Activated T-cell treated with anti-CD3 and anti-CD28 coated beads, Interleukin-2, amount 50 U/mL, for 48 hours (primary cell): ENCODE results near the gene EML4.
A peak's percentile ranks its signal among the peaks of the same experiment; 100 is the strongest.
"Not testable (repeated sequence)": the region's sequence is repeated elsewhere in the genome, so short reads cannot be mapped to it uniquely, and the experiment has no call there.

Source experiments
- DNase-seq, 2 experiments: peaks; one replicate each; pipeline ENCODE4 v3.0.0-alpha.2; 2020

EML4 gene, protein sequence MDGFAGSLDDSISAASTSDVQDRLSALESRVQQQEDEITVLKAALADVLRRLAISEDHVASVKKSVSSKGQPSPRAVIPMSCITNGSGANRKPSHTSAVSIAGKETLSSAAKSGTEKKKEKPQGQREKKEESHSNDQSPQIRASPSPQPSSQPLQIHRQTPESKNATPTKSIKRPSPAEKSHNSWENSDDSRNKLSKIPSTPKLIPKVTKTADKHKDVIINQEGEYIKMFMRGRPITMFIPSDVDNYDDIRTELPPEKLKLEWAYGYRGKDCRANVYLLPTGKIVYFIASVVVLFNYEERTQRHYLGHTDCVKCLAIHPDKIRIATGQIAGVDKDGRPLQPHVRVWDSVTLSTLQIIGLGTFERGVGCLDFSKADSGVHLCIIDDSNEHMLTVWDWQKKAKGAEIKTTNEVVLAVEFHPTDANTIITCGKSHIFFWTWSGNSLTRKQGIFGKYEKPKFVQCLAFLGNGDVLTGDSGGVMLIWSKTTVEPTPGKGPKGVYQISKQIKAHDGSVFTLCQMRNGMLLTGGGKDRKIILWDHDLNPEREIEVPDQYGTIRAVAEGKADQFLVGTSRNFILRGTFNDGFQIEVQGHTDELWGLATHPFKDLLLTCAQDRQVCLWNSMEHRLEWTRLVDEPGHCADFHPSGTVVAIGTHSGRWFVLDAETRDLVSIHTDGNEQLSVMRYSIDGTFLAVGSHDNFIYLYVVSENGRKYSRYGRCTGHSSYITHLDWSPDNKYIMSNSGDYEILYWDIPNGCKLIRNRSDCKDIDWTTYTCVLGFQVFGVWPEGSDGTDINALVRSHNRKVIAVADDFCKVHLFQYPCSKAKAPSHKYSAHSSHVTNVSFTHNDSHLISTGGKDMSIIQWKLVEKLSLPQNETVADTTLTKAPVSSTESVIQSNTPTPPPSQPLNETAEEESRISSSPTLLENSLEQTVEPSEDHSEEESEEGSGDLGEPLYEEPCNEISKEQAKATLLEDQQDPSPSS

GRCh38 chr2:42169100-42169873, at the start of gene EML4:
EML4 (plus strand) TSS chr2:42169353; CDS start chr2:42169612, 259 bp downstream.
- DNase-seq = peak; percentile 96 to 97

DNA sequence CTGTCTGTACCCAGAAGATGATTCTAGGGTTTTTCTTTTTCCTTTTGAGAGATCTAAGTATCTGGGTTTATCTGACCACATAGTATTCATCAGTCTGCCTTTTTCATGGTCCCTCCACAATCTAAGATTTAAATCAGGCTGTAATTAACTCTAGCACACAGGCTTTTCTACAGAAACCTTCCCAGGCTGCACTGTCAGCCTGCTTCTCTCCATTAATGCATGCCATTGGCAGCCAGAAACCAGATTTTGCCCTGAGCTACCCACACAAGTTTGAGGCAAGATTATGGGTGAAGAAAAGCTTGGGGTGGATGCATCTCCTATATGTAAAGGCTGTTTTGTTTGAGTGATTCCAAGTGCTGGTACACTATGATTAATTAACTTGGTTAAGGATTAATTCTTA, 45.7 kb upstream of the EML4 start:
- no peak for DNase-seq

- DNase-seq = no peak
Observed at GRCh38 chr2:42124011-42124785, 45.0 kb upstream of the EML4 start.

- no peak for DNase-seq
Observed at GRCh38 chr2:42125841-42126594, 43.1 kb upstream of the EML4 start.

DNA sequence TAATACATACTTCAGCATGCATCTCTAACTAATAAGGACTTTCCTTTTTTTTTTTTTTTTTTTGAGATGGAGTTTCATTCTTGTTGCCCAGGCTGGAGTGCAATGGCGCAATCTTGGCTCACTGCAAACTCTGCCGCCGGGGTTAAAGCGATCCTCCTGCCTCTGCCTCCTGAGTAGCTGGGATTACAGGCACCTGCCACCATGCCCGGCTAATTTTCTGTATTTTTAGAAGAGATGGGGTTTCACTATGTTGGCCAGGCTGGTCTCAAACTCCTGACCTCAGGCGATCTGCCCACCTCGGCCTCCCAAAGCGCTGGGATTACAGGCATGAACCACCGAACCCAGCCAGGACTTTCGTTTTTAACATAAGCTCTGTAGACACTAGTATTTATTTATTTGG, 42.3 kb upstream of the EML4 start:
- not testable (repeated sequence) for DNase-seq

- DNase-seq = no peak
Observed at GRCh38 chr2:42127425-42128424, 41.4 kb upstream of the EML4 start.

- no peak for DNase-seq
Observed at GRCh38 chr2:42128721-42129486, 40.2 kb upstream of the EML4 start.

DNA sequence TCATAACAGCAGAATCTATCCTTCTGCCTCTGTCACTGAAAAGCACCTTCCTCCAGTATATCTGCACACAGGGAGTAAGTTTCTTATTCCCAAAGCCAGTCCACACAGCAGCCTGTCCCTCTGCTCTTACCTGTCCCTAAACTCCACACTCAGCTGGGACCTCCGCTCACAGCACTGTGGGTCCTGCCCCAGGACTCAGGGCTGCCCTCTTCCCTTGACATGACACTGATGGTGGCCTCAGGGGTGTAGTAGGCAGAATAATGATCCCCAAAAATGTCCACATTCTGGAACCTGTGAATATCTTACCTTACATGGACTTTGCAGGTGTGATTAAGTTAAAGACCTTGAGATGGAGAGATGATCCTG, 39.7 kb upstream of the EML4 start:
- no peak for DNase-seq

GRCh38 chr2:42129947-42130346, 39.2 kb upstream of the EML4 start:
- no peak for DNase-seq

- DNase-seq = not testable (repeated sequence)
Observed at GRCh38 chr2:42130858-42131257, 38.3 kb upstream of the EML4 start.

DNA sequence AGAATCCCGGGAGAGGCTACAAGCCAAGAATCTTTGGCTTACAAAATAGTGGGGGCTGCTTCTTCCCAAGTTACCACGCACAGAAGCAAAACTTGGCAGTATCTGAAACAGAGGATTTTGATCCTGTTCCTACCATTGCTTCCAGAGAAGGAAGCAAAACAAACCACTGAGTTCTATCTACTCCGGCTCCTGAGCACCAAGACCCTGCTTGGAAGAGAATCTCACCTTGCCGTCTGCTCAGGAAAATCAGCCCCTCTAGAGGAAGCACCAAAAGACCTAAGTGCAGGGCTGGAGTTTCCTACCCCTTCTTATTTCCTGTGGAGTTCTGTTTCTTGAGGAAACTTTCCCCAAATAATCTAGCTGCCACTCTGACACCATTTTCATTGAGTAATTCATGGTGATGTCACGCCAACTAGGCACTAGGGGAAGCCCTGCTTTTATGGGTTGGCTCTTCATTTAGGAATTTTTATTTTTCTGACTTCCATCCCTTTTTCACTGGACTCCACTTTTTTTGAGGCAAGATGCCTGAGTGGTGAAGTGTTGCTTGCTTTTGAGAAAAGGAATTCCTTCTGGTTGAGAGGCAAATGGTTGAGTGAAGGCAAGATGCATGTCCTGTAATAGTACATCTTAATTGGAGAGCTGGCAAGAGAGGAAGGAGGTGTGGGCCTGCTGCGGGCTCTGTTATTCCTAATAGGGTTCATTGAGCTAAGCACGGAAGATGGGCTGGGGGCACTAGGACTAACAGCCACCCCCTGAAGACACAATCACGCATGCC, 36.8 kb upstream of the EML4 start:
- no peak for DNase-seq

- peak; percentile 86 to 90 for DNase-seq
Observed at GRCh38 chr2:42132966-42133641, 36.0 kb upstream of the EML4 start.

- no peak for DNase-seq
Observed at GRCh38 chr2:42133771-42134195, 35.4 kb upstream of the EML4 start.

- not testable (repeated sequence) for DNase-seq
Observed at GRCh38 chr2:42134401-42134932, 34.7 kb upstream of the EML4 start.

GRCh38 chr2:42135381-42136312, 33.5 kb upstream of the EML4 start:
- DNase-seq = no peak

DNA sequence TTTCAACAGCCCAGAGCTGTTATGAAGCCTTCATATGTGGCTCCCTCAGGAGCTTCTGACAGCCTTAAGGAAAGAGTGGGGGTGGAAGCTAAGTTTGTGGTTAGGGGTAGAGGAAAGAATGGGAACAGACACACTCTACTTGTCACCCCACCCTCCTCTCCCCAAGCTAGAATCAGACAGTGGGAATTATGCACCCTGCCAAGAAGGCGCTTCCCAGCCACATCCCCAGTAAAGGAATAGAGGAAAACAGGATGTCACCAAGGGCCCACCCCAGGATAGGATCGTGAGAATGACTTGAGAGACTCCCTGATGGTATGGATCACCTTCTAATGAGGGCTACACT, 32.4 kb upstream of the EML4 start:
- DNase-seq = no peak
